ENCODE results near the gene RABGAP1. TPM values are rescaled to one million over a fixed set of nuclear protein-coding genes. Genes with fewer than 3 reads are reported as not detected.

RABGAP1 gene
- total RNA-seq, 1 donor from 2014 or later, result 60.2 TPM

DNA sequence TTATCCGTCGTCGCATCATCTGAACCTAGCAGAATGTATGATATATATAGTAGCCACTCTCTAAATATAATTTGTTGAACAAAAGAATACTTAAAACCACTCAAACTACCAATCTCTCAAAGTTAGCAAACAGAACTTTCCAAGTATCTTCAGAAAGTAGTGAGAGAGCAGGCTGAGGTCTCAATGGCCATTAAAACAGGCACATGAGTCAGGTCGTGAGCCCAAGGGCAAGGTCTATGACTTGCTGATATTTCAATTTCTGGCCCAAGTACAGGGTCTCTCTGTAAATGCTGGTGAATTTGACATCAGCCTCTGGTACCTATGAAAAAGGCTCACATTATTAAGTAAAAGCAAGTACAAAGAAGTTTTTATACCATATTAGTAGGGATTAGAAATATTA is 187.8 kb downstream of the RABGAP1 start:
- no peaks in the 10 kb centered on the region for H3K4me1 ChIP-seq
- TF ChIP-seq, protein P1, sequence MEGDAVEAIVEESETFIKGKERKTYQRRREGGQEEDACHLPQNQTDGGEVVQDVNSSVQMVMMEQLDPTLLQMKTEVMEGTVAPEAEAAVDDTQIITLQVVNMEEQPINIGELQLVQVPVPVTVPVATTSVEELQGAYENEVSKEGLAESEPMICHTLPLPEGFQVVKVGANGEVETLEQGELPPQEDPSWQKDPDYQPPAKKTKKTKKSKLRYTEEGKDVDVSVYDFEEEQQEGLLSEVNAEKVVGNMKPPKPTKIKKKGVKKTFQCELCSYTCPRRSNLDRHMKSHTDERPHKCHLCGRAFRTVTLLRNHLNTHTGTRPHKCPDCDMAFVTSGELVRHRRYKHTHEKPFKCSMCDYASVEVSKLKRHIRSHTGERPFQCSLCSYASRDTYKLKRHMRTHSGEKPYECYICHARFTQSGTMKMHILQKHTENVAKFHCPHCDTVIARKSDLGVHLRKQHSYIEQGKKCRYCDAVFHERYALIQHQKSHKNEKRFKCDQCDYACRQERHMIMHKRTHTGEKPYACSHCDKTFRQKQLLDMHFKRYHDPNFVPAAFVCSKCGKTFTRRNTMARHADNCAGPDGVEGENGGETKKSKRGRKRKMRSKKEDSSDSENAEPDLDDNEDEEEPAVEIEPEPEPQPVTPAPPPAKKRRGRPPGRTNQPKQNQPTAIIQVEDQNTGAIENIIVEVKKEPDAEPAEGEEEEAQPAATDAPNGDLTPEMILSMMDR (IDR thresholded peaks at IDR 0.05), result no peak
- TF ChIP-seq POLR2A (IDR thresholded peaks at IDR 0.05) (no peak), POLR2AphosphoS5 (IDR thresholded peaks at IDR 0.05; ENCODE audit: insufficient read depth in 1 of 2, low read depth in 1 of 2) (no peak)
- H3K36me3 ChIP-seq, result no peaks in the 10 kb centered on the region
- DNase-seq (ENCODE audit: extremely low spot score in 2 of 2), result no peak
- no peaks in the 10 kb centered on the region for H3K9me3 ChIP-seq
- intact Hi-C loops (cut with DNase I), result no loop called here
- H3K4me3 ChIP-seq, result no peak overlapping the region
- no peak overlapping the region for H3K27ac ChIP-seq
- no peaks in the 10 kb centered on the region for H3K27me3 ChIP-seq

DNA sequence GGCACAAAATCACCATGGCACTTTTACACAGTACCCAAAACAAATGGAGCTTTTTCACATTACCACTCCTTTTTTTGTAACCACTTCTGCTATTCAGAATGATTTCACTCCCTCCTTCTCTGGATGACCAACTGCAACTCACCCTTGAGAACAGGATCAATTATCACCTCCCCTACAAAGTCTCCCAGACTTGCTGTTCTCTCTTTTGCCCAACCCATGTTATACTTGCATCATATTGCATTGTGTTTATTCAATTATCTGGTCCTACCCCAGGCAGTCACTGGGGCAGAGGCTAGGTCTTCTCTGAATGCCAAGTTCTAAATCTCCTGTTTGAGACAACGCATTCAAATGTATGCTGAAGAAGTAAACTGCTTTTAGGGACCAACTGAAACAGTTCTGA is 188.6 kb downstream of the RABGAP1 start:
- Histone ChIP-seq H3K4me3 (no peak overlapping the region), H3K27me3 (no peaks in the 10 kb centered on the region), H3K4me1 (no peaks in the 10 kb centered on the region), H3K27ac (no peak overlapping the region), H3K36me3 (no peaks in the 10 kb centered on the region), H3K9me3 (no peaks in the 10 kb centered on the region)
- no peak for TF ChIP-seq POLR2AphosphoS5 (IDR thresholded peaks at IDR 0.05; ENCODE audit: insufficient read depth in 1 of 2, low read depth in 1 of 2)
- TF ChIP-seq POLR2A (IDR thresholded peaks at IDR 0.05), result no peak
- TF ChIP-seq, protein P1 (IDR thresholded peaks at IDR 0.05), result no peak
- intact Hi-C loops (cut with DNase I), result no loop called here
- DNase-seq (ENCODE audit: extremely low spot score in 2 of 2), result no peak

DNA sequence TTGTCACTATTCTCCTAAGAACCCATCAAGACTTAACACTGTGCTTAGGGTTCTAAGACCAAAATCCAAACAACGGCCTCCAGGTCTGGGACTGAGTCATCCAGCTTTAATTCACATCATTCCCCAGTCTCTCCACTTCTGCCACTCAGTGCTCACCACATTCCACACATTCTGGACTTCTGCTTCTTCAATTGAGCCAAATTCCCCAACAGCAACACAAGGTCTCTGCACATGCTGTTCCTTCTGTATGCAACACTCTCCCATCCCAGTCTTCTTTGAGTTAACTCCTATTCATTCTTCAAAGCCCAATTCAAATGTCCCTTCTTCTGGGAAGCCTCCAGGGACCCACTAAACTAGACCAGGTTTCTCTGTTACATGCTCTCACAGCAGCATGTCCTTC is 190.4 kb downstream of the RABGAP1 start:
- no peak for DNase-seq (ENCODE audit: extremely low spot score in 2 of 2)
- no peaks in the 10 kb centered on the region for H3K9me3 ChIP-seq
- H3K4me1 ChIP-seq, result no peaks in the 10 kb centered on the region
- intact Hi-C loops (cut with DNase I), result no loop called here
- TF ChIP-seq POLR2A (IDR thresholded peaks at IDR 0.05), result no peak
- TF ChIP-seq, protein P1 (IDR thresholded peaks at IDR 0.05), result no peak
- no peak for TF ChIP-seq POLR2AphosphoS5 (IDR thresholded peaks at IDR 0.05; ENCODE audit: insufficient read depth in 1 of 2, low read depth in 1 of 2)
- H3K4me3 ChIP-seq, result no peak overlapping the region
- no peaks in the 10 kb centered on the region for H3K36me3 ChIP-seq
- no peaks in the 10 kb centered on the region for H3K27me3 ChIP-seq
- H3K27ac ChIP-seq, result no peak overlapping the region

DNA sequence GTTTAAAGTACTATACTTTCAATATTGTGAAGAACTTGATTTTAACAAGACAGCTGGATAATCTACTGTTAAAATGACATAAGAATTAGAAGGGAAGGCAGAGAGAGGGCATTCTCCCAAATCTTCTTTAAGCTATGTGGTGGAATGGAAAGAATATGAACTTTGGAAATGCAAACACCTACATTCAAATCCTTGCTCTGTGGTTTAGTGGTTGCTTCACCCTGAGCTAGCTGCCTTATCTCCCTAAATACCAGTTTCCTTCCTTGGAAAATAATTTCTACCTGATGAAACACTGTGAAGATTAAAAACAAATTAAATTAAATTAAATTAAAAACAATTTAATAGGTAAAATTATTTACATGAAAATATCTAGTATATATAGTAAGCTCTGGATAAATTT is 191.2 kb downstream of the RABGAP1 start:
- intact Hi-C loops (cut with DNase I), result no loop called here
- DNase-seq (ENCODE audit: extremely low spot score in 2 of 2), result no peak
- Histone ChIP-seq H3K9me3 (no peaks in the 10 kb centered on the region), H3K27me3 (no peaks in the 10 kb centered on the region), H3K4me3 (no peak overlapping the region), H3K36me3 (no peaks in the 10 kb centered on the region), H3K4me1 (no peaks in the 10 kb centered on the region), H3K27ac (no peak overlapping the region)
- TF ChIP-seq POLR2AphosphoS5 (IDR thresholded peaks at IDR 0.05; ENCODE audit: insufficient read depth in 1 of 2, low read depth in 1 of 2), result no peak
- no peak for TF ChIP-seq POLR2A (IDR thresholded peaks at IDR 0.05)
- TF ChIP-seq, protein P1 (IDR thresholded peaks at IDR 0.05), result no peak

DNA sequence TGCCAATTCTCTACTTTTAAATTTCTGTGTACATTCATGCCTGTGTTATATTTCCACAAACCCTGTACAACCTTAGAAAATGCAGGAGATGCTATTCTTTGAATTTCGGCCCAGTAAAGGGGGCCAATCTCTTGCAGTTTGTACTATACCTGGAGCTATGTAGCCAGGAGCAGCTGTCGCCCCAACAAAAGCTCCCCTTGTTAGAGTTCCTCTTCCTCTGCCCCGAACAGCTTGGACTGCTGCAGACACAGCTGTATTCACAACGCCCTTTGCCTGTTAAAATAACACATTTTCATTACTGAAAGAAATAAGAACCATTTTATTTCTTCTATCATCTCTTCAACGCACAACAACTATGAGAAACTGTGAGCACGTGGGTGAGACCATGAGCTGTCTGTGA is 191.9 kb downstream of the RABGAP1 start:
- Histone ChIP-seq H3K4me1 (no peaks in the 10 kb centered on the region), H3K27ac (no peak overlapping the region)

More for the DNA sequence above, 191.9 kb downstream of the RABGAP1 start:
- Histone ChIP-seq H3K27me3 (no peaks in the 10 kb centered on the region), H3K9me3 (no peaks in the 10 kb centered on the region), H3K36me3 (no peaks in the 10 kb centered on the region), H3K4me3 (no peak overlapping the region)
- intact Hi-C loops (cut with DNase I), result no loop called here
- TF ChIP-seq POLR2AphosphoS5 (IDR thresholded peaks at IDR 0.05; ENCODE audit: insufficient read depth in 1 of 2, low read depth in 1 of 2), result no peak
- DNase-seq (ENCODE audit: extremely low spot score in 2 of 2), result no peak

Measured in vagina (tissue), 2 donors.